ENCODE measurements around the gene SH2D2A. TPM values are rescaled to one million over a fixed set of nuclear protein-coding genes. Genes with fewer than 3 reads are reported as not detected.

Gene SH2D2A
- total and polyA plus RNA-seq, 8 donors: 0.36 to 4.4 (median 0.69) TPM

GRCh38 chr1:156807627-156808026 lies 9.0 kb downstream of the SH2D2A start:
- Histone ChIP-seq H3K4me1 (peaks cover 0 to 7% of the 10 kb centered on the region in 2 donors), H3K4me3 (no peak overlapping the region), H3K27me3 (peaks cover 0 to 4% of the 10 kb centered on the region in 2 donors), H3K27ac (no peak overlapping the region), H3K36me3 (peaks cover 0 to 2% of the 10 kb centered on the region in 2 donors), H3K9me3 (no peaks in the 10 kb centered on the region)
- ATAC-seq: no peak
- no peak for TF ChIP-seq CTCF (IDR thresholded peaks at IDR 0.05)
- DNase-seq: no peak
- intact Hi-C loops (cut with DNase I): no loop called here

- H3K27ac ChIP-seq: no peak overlapping the region
- intact Hi-C loops (cut with DNase I): no loop called here
- H3K27me3 ChIP-seq: no peaks in the 10 kb centered on the region
- H3K4me1 ChIP-seq: peaks cover 0 to 7% of the 10 kb centered on the region in 2 donors
- no peak for DNase-seq
- no peak overlapping the region for H3K4me3 ChIP-seq
- ATAC-seq: no peak
- H3K9me3 ChIP-seq: no peaks in the 10 kb centered on the region
- peaks cover 0 to 9% of the 10 kb centered on the region in 2 donors for H3K36me3 ChIP-seq
- TF ChIP-seq CTCF (IDR thresholded peaks at IDR 0.05): no peak
These were observed 9.9 kb downstream of the SH2D2A start for GRCh38 chr1:156806512-156807440.

GRCh38 chr1:156805766-156806511 lies 10.7 kb downstream of the SH2D2A start:
- Histone ChIP-seq H3K4me3 (no peak overlapping the region), H3K4me1 (peaks cover 0 to 7% of the 10 kb centered on the region in 2 donors), H3K9me3 (no peaks in the 10 kb centered on the region), H3K27ac (no peak overlapping the region), H3K27me3 (no peaks in the 10 kb centered on the region), H3K36me3 (peaks cover 0 to 18% of the 10 kb centered on the region in 2 donors)
- DNase-seq (peak in 1 of 4 donors; percentile 59), ATAC-seq (no peak)
- TF ChIP-seq CTCF (IDR thresholded peaks at IDR 0.05): no peak
- intact Hi-C loops (cut with DNase I): no loop called here

GRCh38 chr1:156804572-156805243 lies 11.9 kb downstream of the SH2D2A start:
- DNase-seq: peak in 1 of 4 donors; percentile 48
- peak; percentile 71 for ATAC-seq
- Histone ChIP-seq H3K9me3 (no peaks in the 10 kb centered on the region), H3K36me3 (peaks cover 0 to 30% of the 10 kb centered on the region in 2 donors), H3K27me3 (no peaks in the 10 kb centered on the region), H3K4me3 (no peak overlapping the region), H3K4me1 (peaks cover 0 to 7% of the 10 kb centered on the region in 2 donors), H3K27ac (no peak overlapping the region)
- intact Hi-C loops (cut with DNase I): no loop called here
- TF ChIP-seq CTCF (IDR thresholded peaks at IDR 0.05): no peak
